Measurements from ENCODE around the gene MMD2. TPM values are rescaled to one million over a fixed set of nuclear protein-coding genes. Genes with fewer than 3 reads are reported as not detected.
A peak's percentile ranks its signal among the peaks of the same experiment; 100 is the strongest.

Gene MMD2
- total RNA-seq, 4 donors from 2014 or later: not detected

DNA sequence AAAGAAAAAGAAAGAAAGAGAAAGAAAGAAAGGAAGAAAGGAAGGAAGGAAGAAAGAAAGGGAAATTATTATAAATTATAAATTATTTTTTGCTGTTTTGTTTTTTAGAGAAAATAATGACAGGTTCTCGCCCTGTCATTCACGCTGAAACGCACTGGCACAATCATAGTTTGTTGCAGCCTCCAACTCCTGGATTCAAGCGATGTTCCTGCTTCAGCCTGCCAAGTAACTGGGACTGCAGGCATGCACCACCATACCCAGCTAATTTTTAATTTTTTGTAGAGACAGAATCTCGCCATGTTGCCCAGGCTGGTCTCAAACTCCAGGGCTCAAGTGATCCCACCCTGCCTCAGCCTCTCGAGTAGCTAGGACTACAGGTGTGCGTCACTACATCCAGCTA, 21.6 kb downstream of the MMD2 start:
- DNase-seq (ENCODE audit: low spot score) (no peak), ATAC-seq (ENCODE audit: low FRiP score) (no peak)
- TF ChIP-seq, protein P1, sequence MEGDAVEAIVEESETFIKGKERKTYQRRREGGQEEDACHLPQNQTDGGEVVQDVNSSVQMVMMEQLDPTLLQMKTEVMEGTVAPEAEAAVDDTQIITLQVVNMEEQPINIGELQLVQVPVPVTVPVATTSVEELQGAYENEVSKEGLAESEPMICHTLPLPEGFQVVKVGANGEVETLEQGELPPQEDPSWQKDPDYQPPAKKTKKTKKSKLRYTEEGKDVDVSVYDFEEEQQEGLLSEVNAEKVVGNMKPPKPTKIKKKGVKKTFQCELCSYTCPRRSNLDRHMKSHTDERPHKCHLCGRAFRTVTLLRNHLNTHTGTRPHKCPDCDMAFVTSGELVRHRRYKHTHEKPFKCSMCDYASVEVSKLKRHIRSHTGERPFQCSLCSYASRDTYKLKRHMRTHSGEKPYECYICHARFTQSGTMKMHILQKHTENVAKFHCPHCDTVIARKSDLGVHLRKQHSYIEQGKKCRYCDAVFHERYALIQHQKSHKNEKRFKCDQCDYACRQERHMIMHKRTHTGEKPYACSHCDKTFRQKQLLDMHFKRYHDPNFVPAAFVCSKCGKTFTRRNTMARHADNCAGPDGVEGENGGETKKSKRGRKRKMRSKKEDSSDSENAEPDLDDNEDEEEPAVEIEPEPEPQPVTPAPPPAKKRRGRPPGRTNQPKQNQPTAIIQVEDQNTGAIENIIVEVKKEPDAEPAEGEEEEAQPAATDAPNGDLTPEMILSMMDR (IDR thresholded peaks at IDR 0.05): no peak

DNA sequence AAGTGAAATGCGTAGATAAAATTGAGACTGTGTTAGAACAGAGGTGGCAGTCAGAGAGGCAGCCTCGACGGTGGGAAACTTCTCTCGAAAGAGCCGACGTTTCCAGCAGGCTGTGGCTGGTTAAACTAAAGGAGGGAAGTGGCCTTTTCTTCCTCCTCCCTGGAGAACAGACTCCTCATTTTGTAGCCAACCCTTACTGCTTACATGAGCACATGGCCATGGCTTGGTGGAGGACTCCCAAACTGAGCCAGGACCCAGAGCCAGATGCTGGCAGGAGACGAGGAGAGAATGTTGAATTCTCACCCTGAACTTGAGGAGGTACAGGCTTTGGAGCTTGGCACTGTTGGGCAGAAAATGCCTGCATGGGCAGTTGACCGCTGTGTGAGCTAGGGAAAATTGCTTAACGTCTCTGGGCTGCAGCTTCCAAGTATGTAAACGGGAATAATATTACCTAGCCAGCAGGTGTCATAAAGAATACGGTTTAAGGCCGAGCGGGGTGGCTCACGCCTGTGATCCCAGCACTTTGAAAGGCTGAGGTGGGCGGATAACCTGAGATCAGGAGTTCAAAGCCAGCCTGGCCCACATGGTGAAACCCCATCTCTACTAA, 24.5 kb downstream of the MMD2 start:
- TF ChIP-seq, protein P1 (IDR thresholded peaks at IDR 0.05): no peak
- no peak for DNase-seq (ENCODE audit: low spot score)
- no peak for ATAC-seq (ENCODE audit: low FRiP score)

DNA sequence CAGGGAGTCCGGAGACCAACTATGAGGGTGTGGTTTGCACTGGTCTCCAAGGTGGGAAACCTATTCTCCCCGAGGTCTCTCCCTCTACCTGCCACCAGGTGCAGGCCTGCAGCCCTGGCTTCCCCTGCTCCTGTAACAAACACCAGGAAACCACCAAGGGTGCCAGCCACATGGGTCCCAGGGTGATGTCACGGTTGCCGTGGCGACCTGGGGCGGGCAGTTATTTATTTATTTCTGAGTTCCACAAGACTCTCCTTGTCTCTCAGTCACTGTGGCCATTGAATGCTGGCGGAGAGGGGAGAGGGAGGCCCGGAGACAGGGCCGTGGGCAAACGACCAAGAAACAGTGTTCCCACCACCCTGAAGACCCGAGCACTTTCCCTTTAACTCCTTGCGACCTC, 27.0 kb downstream of the MMD2 start:
- no peak for ATAC-seq (ENCODE audit: low FRiP score)
- TF ChIP-seq, protein P1 (IDR thresholded peaks at IDR 0.05): no peak
- no peak for DNase-seq (ENCODE audit: low spot score)

DNA sequence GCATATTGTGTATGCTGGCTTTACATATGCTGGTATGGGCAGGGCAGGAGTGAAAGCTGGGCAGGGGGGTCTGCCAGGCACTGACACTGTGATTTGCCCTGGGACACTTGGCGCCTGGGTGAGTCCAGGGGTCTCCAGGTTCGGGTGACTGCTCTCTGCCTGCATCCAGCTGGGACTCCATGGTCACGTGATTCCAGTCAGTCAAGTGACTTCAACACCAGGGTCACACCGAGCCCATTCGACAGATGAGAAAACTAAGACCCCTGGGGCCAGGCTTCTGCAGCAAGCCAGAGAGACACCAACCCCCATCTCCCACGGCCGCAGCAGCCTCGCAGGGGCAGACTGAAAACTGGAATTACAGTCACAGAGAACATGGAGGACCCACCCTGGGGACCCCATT, 30.0 kb downstream of the MMD2 start:
- ATAC-seq (ENCODE audit: low FRiP score) (no peak), DNase-seq (ENCODE audit: low spot score) (no peak)
- TF ChIP-seq, protein P1 (IDR thresholded peaks at IDR 0.05): no peak

DNA sequence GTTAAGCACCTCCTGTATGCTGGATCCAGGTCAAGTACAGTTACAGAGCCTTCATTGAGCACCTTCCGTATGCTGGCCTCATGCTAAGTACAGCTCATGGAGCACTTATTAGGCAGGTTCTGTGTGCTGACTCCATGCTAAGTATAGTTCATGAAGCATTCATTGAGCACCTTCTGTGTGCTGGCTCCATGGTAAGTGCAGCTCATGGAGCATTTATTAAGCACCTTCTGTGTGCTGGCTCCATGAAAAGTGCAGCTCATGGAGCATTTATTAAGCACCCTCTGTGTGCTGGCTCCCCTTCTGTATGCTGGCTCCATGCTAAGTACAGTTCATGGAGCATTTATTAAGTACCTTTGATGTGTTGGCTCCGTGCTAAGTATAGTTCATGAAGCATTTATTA, 30.5 kb downstream of the MMD2 start:
- TF ChIP-seq, protein P1 (IDR thresholded peaks at IDR 0.05): no peak
- no peak for ATAC-seq (ENCODE audit: low FRiP score)
- no peak for DNase-seq (ENCODE audit: low spot score)

DNA sequence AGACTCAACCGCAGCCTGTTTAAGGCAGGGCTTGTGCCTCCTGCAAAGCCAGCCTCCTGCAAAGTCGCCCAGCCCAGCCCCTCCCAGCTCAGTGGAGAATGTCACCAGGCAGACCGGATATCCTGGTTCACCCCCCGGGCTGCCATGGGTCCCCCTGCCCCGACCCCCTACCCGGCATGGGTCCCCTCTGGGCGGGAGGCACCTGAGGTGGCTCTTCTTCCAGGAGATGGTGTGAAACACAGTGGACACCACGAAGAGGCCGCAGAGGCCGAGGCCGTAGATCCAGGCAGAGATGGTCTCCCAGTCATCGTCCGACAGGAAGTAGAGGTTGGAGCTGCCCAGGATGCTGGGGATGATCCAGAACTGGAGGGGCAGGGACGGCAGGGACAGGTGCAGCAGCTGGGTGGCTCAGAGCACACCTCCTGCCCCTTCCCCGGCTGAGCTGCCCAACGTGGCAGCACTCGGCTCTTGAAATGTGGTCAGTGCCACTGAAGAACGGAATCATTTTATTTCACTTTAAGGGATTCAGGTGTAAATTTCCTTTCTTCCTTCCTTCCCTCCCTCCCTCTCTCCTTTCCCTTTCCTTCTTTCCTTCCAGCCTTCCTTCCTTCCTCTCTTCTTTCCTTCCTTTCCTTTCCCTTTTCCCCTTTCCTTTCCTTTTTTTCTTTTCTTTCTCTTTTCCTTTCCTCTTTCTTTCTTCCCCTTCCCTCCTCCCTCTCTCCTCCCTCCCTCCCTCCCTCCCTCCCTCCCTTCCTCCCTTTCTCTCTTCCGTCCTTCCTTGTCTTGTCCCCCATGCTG, 38.8 kb downstream of the MMD2 start:
- ATAC-seq (ENCODE audit: low FRiP score): peak; percentile 20
- DNase-seq (ENCODE audit: low spot score): no peak
- TF ChIP-seq, protein P1 (IDR thresholded peaks at IDR 0.05): no peak

DNA sequence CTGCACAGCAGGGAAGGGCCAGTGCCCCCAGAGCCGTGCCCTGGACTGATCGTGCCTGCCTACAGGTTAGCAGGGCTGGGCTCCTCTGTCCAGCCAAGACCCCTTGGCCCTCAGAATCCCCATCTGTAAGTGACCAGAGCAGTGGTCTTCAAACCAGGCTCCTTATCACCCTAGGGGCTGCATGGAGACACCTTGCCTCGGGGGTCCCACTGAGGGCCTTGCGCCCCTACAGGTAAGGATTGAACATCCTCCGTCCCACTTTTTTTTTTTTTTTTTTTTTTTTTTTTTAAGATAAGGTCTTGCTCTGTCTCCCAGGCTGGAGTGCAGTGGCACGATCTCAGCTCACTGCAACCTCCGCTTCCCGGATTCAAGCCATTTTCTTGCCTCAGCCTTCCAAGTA, 42.9 kb downstream of the MMD2 start:
- ATAC-seq (ENCODE audit: low FRiP score): no peak
- TF ChIP-seq, protein P1 (IDR thresholded peaks at IDR 0.05): no peak

More for the DNA sequence above, 42.9 kb downstream of the MMD2 start:
- no peak for DNase-seq (ENCODE audit: low spot score)
